Astrocyte (in vitro differentiated cells and primary cell): ENCODE data around the gene ABCC11. TPM values are rescaled to one million over a fixed set of nuclear protein-coding genes. Genes with fewer than 3 reads are reported as not detected.

Experiments used
- DNase-seq: peaks from one replicate; pipeline ENCODE4 v3.0.0-alpha.2; 2010; ENCODE audit warnings: low read depth
- FAIRE-seq: peaks from 2 replicates; lab custom pipeline; 2011; peaks lifted over from hg19 to GRCh38; lab: Jason Lieb, UNC
- H2AFZ ChIP-seq: 2 replicates; pipeline ENCODE4 v1.6.0; 2012; ENCODE audit warnings: low read depth, low read length, inconsistent platforms
- H3K27ac ChIP-seq: 2 replicates; pipeline ENCODE4 v1.5.1; 2011; ENCODE audit warnings: low read depth, low read length, inconsistent platforms
- H3K27me3 ChIP-seq: 2 replicates; pipeline ENCODE4 v1.6.0; 2011; ENCODE audit warnings: low read length, inconsistent platforms; ENCODE audit not compliant: insufficient read depth
- H3K36me3 ChIP-seq: 2 replicates; pipeline ENCODE4 v1.5.1; 2011; ENCODE audit warnings: low read length, inconsistent platforms; ENCODE audit not compliant: insufficient read depth
- H3K4me1 ChIP-seq: 2 replicates; pipeline ENCODE4 v1.5.1; 2011; ENCODE audit warnings: low read length, inconsistent platforms; ENCODE audit not compliant: insufficient read depth
- H3K4me2 ChIP-seq: 2 replicates; pipeline ENCODE4 v1.6.0; 2012; ENCODE audit warnings: low read length, inconsistent platforms
- H3K4me3 ChIP-seq: 2 replicates; pipeline ENCODE4 v1.5.1; 2011; ENCODE audit warnings: low read depth, mild to moderate bottlenecking, low read length, inconsistent platforms; ENCODE audit not compliant: insufficient read depth
- H3K79me2 ChIP-seq: 2 replicates; pipeline ENCODE4 v1.6.0; 2012; ENCODE audit warnings: mild to moderate bottlenecking, low read length, inconsistent platforms; ENCODE audit not compliant: insufficient read depth
- H3K9ac ChIP-seq: 2 replicates; pipeline ENCODE4 v1.6.0; 2012; ENCODE audit warnings: mild to moderate bottlenecking, low read length, inconsistent platforms
- H3K9me3 ChIP-seq: 2 replicates; pipeline ENCODE4 v1.5.1; 2012; ENCODE audit warnings: low read depth, mild to moderate bottlenecking, low read length, inconsistent platforms; ENCODE audit not compliant: insufficient read depth
- H4K20me1 ChIP-seq: 2 replicates; pipeline ENCODE4 v1.6.0; 2012; ENCODE audit warnings: low read length, inconsistent platforms; ENCODE audit not compliant: insufficient read depth
- H3K27ac Mint-ChIP-seq: one replicate; pipeline ENCODE4 v1.8.0; 2021; ENCODE audit warnings: mild to moderate bottlenecking, mixed read lengths; ENCODE audit not compliant: unreplicated experiment
- H3K27me3 Mint-ChIP-seq: one replicate; pipeline ENCODE4 v1.8.0; 2021; ENCODE audit warnings: low read depth, mixed read lengths; ENCODE audit not compliant: unreplicated experiment
- H3K36me3 Mint-ChIP-seq: one replicate; pipeline ENCODE4 v1.8.0; 2021; ENCODE audit warnings: low read depth, mixed read lengths; ENCODE audit not compliant: unreplicated experiment
- H3K4me1 Mint-ChIP-seq: one replicate; pipeline ENCODE4 v1.8.0; 2021; ENCODE audit warnings: low read depth, mixed read lengths; ENCODE audit not compliant: unreplicated experiment
- H3K4me3 Mint-ChIP-seq: one replicate; pipeline ENCODE4 v1.8.0; 2021; ENCODE audit warnings: mild to moderate bottlenecking, moderate library complexity, mixed read lengths; ENCODE audit not compliant: unreplicated experiment
- H3K9me3 Mint-ChIP-seq: one replicate; pipeline ENCODE4 v1.8.0; 2021; ENCODE audit warnings: mild to moderate bottlenecking, mixed read lengths; ENCODE audit not compliant: unreplicated experiment
- EZH2 ChIP-seq: IDR thresholded peaks from 2 replicates; pipeline ENCODE4 v1.6.1; 2012; ENCODE audit warnings: mild to moderate bottlenecking, low read length, inconsistent platforms; ENCODE audit not compliant: insufficient read depth
- total RNA-seq: library from RNA; stranded (reverse); gene quantifications from 2 replicates; pipeline ENCODE4 v1.2.1, GENCODE V29; 2021
- TF ChIP-seq, protein P1 (sequence below): IDR thresholded peaks from 2 replicates; pipeline ENCODE4 v1.5.1; 2011; ENCODE audit warnings: low read depth, mild to moderate bottlenecking, inconsistent platforms, low read length, moderate library complexity; ENCODE audit not compliant: insufficient read depth

The ABCC11 gene
- total RNA-seq, 1 donor from 2014 or later = 0.32 TPM

DNA sequence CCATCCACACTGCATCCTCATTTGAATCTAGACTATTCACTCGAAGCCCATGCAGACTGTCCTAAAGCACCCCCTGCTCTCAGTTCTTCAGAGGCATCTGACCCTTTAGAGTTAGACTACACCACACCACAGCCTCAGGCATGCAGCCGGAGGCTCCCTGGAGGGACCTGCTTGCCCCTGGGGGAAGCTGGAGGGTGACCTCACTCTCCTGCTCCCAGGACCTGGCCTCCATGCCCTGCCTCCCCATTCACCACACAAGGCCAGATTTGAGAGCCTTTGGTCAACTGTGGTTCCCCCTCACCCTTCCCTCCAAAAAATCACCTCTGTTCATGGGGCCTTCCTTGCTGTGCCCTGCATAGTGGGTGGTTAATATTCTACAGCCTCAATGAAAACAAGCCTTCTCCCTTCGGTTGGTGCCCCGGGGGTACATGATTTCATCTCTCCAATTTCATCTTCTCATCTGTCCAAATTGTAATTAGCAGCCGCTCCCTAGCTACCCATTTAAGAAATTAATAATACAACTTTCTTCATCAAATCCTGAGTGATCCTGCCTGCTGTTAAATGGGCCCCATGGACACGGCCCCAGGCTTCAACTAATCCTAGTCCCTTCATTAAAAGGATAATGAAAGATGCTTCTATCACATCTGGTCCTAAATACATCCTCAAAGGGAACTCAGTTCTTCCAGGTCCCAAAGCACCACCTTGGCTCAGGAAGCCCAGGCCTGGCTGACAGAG is 116.0 kb downstream of the ABCC11 start:
- Mint-ChIP-seq H3K9me3 (no peaks in the 10 kb centered on the region), H3K27me3 (peaks cover 13% of the 10 kb centered on the region), H3K36me3 (no peaks in the 10 kb centered on the region), H3K4me1 (peaks cover 14% of the 10 kb centered on the region), H3K27ac (no peak overlapping the region), H3K4me3 (no peak overlapping the region)
- H3K4me1 ChIP-seq = peaks cover 15% of the 10 kb centered on the region
- FAIRE-seq (no peak), DNase-seq (no peak)
- H3K79me2 ChIP-seq = no peaks in the 10 kb centered on the region
- no peak overlapping the region for H2AFZ ChIP-seq
- H3K9ac ChIP-seq = no peak overlapping the region
- H3K36me3 ChIP-seq = no peaks in the 10 kb centered on the region
- TF ChIP-seq, protein P1, sequence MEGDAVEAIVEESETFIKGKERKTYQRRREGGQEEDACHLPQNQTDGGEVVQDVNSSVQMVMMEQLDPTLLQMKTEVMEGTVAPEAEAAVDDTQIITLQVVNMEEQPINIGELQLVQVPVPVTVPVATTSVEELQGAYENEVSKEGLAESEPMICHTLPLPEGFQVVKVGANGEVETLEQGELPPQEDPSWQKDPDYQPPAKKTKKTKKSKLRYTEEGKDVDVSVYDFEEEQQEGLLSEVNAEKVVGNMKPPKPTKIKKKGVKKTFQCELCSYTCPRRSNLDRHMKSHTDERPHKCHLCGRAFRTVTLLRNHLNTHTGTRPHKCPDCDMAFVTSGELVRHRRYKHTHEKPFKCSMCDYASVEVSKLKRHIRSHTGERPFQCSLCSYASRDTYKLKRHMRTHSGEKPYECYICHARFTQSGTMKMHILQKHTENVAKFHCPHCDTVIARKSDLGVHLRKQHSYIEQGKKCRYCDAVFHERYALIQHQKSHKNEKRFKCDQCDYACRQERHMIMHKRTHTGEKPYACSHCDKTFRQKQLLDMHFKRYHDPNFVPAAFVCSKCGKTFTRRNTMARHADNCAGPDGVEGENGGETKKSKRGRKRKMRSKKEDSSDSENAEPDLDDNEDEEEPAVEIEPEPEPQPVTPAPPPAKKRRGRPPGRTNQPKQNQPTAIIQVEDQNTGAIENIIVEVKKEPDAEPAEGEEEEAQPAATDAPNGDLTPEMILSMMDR = no peak
- TF ChIP-seq EZH2 = no peak
- H3K27me3 ChIP-seq = no peaks in the 10 kb centered on the region
- no peaks in the 10 kb centered on the region for H3K9me3 ChIP-seq
- H3K4me2 ChIP-seq = no peak overlapping the region
- H3K27ac ChIP-seq = no peak overlapping the region
- H3K4me3 ChIP-seq = no peak overlapping the region
- no peaks in the 10 kb centered on the region for H4K20me1 ChIP-seq

DNA sequence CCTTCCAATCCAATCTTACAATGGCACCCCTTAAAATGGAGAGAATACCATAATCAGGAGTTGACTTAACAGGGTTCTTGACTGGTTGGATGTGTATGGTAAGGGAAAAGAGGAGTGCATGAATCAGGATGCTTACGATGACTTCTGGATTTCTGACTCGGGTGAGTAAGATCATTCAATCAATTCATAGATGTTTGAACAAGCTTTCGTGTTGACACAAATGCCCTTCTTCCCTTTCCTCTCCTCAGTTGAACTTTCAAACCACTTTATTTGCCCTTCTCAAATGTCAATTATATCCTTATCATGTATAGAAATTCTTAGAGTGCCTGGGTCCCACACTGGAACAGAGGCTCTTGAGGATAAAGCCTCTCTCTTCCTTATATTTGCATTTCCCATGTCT is 117.4 kb downstream of the ABCC11 start:
- H3K4me1 ChIP-seq = peaks cover 24% of the 10 kb centered on the region
- no peaks in the 10 kb centered on the region for H4K20me1 ChIP-seq
- peaks cover 13% of the 10 kb centered on the region for H3K27me3 Mint-ChIP-seq
- no peaks in the 10 kb centered on the region for H3K9me3 Mint-ChIP-seq
- H3K4me1 Mint-ChIP-seq = peaks cover 22% of the 10 kb centered on the region
- no peak overlapping the region for H3K4me2 ChIP-seq
- no peaks in the 10 kb centered on the region for H3K9me3 ChIP-seq
- no peak for TF ChIP-seq EZH2
- TF ChIP-seq, protein P1 = no peak
- H3K4me3 Mint-ChIP-seq = no peak overlapping the region
- no peaks in the 10 kb centered on the region for H3K27me3 ChIP-seq
- no peaks in the 10 kb centered on the region for H3K36me3 Mint-ChIP-seq
- H3K36me3 ChIP-seq = no peaks in the 10 kb centered on the region
- DNase-seq = no peak
- H2AFZ ChIP-seq = no peak overlapping the region
- no peak for FAIRE-seq
- no peak overlapping the region for H3K27ac ChIP-seq
- no peaks in the 10 kb centered on the region for H3K79me2 ChIP-seq
- H3K9ac ChIP-seq = no peak overlapping the region
- no peak overlapping the region for H3K4me3 ChIP-seq
- no peak overlapping the region for H3K27ac Mint-ChIP-seq

DNA sequence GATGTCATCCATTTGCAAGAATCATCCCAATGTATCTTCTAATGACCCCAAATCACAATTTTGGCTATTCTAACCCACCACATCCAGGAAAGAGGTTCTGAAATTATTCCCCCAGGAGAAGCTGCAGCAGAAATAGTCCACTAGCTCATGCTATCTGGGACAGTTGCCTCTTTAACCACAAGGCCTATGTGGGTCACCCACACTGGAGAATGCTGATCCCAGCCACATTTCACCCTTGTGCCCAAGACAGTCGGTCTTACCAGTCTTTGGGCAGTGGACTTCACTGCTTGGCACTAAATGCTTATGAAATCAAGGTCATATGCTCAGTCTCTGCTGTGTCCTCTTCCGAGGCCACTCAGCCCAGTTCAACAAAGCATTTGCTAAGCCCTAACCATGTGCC is 118.6 kb downstream of the ABCC11 start:
- no peaks in the 10 kb centered on the region for H3K9me3 ChIP-seq
- no peak overlapping the region for H3K4me2 ChIP-seq
- peaks cover 31% of the 10 kb centered on the region for H3K4me1 ChIP-seq
- Mint-ChIP-seq H3K27me3 (peaks cover 13% of the 10 kb centered on the region), H3K36me3 (no peaks in the 10 kb centered on the region), H3K4me3 (no peak overlapping the region), H3K9me3 (no peaks in the 10 kb centered on the region), H3K27ac (no peak overlapping the region), H3K4me1 (peaks cover 33% of the 10 kb centered on the region)
- no peaks in the 10 kb centered on the region for H3K79me2 ChIP-seq
- H3K9ac ChIP-seq = no peak overlapping the region
- no peak for TF ChIP-seq EZH2
- TF ChIP-seq, protein P1 = no peak
- no peak overlapping the region for H3K27ac ChIP-seq
- H4K20me1 ChIP-seq = no peaks in the 10 kb centered on the region
- DNase-seq = no peak
- no peak overlapping the region for H3K4me3 ChIP-seq
- H3K27me3 ChIP-seq = no peaks in the 10 kb centered on the region
- H3K36me3 ChIP-seq = no peaks in the 10 kb centered on the region
- no peak overlapping the region for H2AFZ ChIP-seq
- FAIRE-seq = peak; percentile 9
